NOMO-1 (cell line): ENCODE data around the gene PMEPA1.
A peak's percentile ranks its signal among the peaks of the same experiment; 100 is the strongest.

Experiments used
- DNase-seq, 2 experiments: peaks; one replicate each; lab custom pipeline; 2025; ENCODE audit not compliant: unreplicated experiment in 2 of 2; lab: John Stamatoyannopoulos, UW

The PMEPA1 gene

DNA sequence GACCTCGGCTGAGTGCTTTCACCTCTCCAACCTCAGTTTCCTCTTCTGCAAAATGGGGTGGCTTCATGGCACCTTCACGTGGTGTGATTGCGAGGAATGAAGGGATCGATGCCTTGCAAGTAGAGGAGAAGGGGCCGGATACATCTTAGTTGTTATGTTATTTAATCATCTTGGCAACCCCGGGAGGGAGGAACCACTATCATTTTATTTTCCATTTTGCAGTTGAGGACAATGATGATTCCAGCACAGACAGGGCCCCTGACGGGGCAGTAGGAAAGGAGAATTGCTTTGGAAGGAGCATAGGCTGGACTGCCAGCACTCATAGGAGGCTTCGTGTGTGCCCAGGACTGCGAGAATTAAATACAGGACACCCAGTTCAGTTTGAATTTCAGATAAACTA lies 2.5 kb upstream of the PMEPA1 start:
- DNase-seq, result no peak

- DNase-seq, result no peak
Observed at GRCh38 chr20:57711826-57712225, 2.0 kb upstream of the PMEPA1 start.

GRCh38 chr20:57711311-57711712 lies 1.5 kb upstream of the PMEPA1 start:
- DNase-seq, result no peak

- DNase-seq, result no peak
Observed at GRCh38 chr20:57710841-57711240, 1.0 kb upstream of the PMEPA1 start.

GRCh38 chr20:57708694-57709673 lies 831 bp downstream of the PMEPA1 start:
- DNase-seq, result no peak

- DNase-seq, result no peak
Observed at GRCh38 chr20:57707849-57708693, 1.7 kb downstream of the PMEPA1 start.

DNA sequence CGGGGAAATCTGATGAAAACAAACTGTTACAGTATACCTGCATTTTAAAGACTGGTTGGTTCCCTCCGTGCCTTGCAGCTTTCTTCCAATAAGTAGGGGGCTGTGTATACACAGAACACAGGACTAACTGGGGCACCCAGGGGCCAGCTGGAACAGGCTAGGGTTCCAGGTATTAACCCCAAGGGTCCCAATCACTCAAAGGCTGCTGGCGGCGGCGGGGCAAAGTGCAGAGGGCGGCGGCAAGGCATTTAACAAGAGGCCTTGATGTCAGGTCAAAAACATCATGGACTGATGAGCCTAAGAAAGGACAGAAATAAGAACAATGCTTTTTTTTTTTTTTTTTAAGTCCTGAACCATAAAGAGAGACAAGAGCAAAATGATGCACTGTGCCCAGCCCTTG lies 2.5 kb downstream of the PMEPA1 start:
- no peak for DNase-seq

GRCh38 chr20:57705127-57705899 lies 4.5 kb downstream of the PMEPA1 start:
- DNase-seq, result no peak

DNA sequence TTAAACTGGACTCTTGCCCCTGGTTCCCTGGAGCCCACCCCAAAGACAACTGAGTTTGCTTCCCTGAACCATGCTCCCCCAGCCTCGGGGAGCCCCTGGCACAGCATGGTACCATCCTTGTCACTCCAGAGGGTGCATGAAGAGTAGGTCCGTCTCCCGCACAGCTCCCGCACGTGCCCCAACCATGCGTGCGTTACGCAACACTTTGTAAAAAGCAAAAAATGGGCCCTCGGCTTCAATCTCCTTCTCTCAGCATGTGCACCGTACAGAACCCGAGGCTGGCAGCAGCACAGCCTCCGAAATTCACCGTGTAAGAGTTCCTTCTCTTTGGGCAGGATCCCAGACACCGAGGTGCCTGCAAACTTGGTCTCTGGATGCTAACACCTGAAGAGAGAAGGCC lies 5.6 kb downstream of the PMEPA1 start:
- no peak for DNase-seq

DNA sequence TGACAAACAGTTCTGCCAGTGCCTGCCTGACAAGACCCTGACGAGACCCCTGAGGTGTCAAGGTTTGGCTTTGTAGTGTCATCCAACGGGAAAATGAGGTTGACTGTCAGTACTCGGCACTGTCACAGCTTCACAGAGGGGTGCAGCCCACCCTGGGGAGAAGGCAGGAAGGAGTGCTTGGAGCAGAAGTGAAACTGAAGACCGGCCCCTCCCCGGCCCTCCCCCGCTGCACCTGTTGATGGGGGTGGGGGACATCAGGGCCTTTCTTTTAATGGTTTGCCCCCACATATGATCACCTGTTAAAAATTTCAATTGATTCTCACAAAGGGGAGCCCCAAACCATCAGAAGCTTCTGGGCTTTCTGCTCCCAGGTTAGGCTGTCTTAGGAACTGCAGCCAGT lies 6.8 kb downstream of the PMEPA1 start:
- no peak for DNase-seq

GRCh38 chr20:57702521-57702920 lies 7.3 kb downstream of the PMEPA1 start:
- no peak for DNase-seq

DNA sequence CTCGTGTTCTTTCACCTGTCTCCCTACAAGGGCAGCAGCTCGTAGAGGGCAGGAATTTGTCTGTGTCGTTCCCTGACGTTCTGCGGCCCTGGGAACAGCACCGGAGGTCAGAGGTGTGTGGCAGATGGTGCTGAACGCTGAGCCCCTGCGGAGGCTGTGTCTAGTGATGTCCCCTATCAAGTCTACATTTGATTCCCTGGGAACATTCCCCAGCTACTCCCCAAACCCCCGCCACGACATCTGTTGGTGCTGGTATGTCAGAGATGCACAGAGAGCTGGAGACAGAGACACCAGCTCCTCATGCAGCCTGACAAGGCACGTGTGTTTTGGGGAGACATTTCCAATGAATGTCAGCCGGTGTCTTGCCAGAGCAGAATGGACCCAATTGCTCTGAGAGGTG lies 7.7 kb downstream of the PMEPA1 start:
- no peak for DNase-seq

DNA sequence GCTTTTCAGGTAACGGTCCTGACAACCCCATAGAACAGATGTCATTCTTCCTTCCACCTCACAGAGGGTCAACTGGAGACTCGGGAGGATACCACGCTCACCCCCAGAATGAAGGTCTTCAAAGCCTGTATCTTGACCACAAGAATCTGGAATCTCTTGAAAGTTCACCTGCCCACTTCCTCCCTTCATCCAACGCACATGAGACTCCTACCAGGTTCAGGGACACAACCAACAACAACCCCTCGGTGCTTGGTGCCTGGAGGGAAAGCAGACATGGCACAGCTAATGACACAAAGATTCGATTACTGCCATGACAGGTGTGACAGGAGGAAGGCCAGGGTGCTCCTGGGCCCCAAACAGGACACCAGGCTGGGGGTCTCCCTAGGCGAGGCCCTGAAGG lies 8.2 kb downstream of the PMEPA1 start:
- no peak for DNase-seq

- DNase-seq, result no peak
Observed at GRCh38 chr20:57701090-57701489, 8.7 kb downstream of the PMEPA1 start.

GRCh38 chr20:57699395-57699794 lies 10.4 kb downstream of the PMEPA1 start:
- DNase-seq, result no peak

DNA sequence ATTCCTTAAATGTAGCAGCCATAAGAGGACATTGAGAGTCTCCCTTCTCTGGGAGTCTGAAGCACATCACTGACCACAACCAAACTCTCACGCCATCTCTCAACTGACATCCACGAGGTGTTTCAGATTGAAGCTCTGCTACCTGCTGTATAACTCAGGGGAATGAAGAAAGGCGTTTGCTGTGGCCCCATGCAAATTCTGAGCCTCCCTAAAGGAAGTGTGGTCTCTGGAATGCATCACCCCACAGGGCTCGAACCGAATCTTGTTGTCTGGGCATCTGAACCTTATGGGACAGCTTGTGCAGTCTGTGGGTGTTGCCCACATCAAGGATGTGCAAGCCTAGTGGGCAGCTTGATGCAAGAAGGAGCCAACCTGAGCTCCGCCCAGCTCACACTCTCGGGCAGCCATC lies 10.9 kb downstream of the PMEPA1 start:
- no peak for DNase-seq

DNA sequence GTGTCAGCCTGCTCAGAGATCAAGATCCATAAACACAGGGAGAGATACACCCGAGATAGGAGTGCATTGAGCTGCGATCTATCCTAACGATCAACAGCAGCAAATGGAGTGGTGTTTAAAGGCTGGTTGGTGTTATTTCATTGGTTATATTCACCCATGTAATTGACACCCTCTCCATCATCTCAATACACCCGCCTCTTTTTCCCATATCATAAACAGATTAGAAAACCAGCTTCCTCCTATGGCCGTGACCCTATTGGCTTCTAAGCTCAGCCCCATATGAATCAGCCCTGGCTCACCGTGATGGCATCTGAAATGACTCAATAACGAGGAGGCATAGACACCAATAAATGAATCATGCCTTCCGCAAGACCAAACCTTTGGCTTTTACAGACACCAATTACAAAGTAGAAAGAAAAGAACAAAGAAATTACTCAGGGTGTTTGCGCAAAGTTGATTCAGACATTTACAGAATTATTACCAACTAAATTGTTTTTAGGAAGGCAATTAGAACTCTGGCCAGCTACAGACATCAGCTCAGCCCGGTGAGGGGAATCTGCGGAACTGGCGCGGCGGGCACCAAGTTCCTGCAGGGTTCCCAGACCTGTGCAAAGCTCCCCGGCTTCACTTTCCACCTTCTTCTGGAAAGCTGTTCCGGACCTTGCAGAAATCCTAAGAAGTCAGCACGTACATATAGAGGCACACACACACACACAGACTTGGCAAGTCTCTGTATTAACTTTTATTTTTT lies 11.5 kb downstream of the PMEPA1 start:
- peak; percentile 80 to 96 for DNase-seq

DNA sequence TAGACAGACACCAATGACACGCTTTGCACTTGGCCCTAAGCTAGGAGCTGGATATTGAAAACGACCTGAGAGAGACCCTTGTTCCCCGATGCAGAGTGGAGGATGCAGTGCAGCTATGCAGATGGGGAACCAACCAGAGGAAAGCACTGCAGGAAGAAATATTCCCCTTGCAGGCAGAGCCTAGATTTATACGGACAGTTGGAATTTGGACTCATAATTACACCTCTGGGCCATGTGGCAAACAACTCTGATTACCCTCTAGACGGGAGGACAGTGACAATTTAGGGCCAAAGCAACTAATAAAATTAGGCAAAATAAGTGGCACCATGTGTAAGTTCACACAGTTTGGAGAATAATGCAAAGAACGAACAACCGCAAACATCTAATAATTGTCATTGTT lies 12.3 kb downstream of the PMEPA1 start:
- no peak for DNase-seq

DNA sequence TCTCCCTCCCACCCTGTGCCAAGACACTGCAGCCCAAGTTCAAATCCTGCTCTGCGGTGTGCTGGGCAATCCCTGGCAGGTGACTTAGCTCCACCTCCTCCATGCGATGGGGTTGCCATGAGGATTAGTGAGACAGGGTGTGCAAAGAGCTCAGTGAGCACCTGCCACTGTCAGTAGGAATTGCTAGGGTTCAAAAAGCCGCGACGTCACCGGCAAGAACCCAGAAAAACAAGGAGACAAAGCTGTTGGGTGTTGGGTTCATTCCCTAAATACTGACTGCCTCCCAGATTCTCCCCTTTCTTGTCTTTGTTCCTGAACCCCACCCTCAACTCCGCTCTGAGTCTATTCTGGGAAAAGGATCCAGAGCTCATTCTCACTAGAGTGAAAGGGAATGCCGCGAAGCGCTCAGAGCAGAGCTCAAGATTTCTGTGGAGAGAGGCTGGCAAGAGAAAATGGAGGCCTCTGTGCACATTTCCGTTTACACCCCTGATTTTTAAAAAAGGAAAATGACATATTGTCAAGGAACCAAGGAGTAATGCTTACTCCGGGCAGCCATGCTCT lies 13.3 kb downstream of the PMEPA1 start:
- DNase-seq, result no peak

GRCh38 chr20:57695940-57696339 lies 13.9 kb downstream of the PMEPA1 start:
- no peak for DNase-seq
